ENCODE data around the gene LPIN2. TPM values are rescaled to one million over a fixed set of nuclear protein-coding genes. Genes with fewer than 3 reads are reported as not detected.

The LPIN2 gene
- total RNA-seq, 1 experiment from 2014 or later: 10.7 TPM

DNA sequence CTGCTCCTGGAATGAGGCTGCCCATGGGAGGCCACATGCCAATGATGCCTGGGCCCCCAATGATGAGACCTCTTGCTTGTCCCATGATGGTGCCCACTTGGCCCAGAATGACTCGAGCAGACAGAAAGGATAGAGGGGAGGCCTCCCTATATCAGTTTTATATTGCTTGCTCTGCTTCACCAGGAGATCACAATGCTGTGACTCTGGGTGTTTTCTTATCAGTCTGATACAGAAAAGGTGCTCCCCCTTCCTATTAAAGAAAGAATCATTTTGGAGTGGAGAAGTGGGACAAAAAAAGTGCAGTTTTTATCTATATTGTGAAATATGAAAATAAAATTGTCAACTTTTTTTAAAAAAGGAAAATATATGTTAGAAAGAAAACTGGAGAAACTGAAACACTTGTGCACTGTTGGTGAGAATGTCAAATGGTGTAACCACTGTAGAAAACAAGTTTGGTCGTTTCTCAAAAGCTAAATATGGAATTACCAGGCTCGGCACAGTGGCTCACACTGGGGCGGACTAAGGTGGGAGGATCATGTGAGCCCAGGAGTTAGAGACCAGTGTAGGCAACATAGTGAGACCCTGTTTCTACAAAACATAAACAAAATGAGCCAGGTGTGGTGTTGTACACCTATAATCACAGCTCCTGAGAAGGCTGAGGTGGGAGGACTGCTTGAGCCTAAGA is 21.8 kb downstream of the LPIN2 start:
- POLR2A ChIA-PET: no interaction called here
- Histone ChIP-seq H3K36me3 (ENCODE audit: control insufficient read depth in 1 of 2, insufficient read depth in 2 of 2, low read length in 2 of 2) (no peaks in the 10 kb centered on the region), H3K4me1 (ENCODE audit: control insufficient read depth in 1 of 2, insufficient read depth in 2 of 2, low read length in 2 of 2) (0 out of 4 replicates have a peak, but pooled peaks cover 0 to 4% of the 10 kb centered on the region in 2 experiments), H3K9me2 (ENCODE audit: insufficient read depth) (no peaks in the 10 kb centered on the region), H3K27me3 (ENCODE audit: insufficient read depth, low read length) (no peaks in the 10 kb centered on the region), H2AFZ (ENCODE audit: low read depth, low read length, poor library complexity, severe bottlenecking) (no peak overlapping the region), H3K4me2 (ENCODE audit: low read length) (no peak overlapping the region), H4K20me1 (ENCODE audit: insufficient read depth) (no peaks in the 10 kb centered on the region), H3K9ac (ENCODE audit: low read length) (no peak overlapping the region), H3K4me3 (replicated peaks in 1 of 2; ENCODE audit: low read depth in 1 of 2, low read length in 2 of 2) (no peak overlapping the region), H3K79me2 (ENCODE audit: insufficient read depth, low read length) (peaks cover 14% of the 10 kb centered on the region; the same call in 1 of the 2 replicates), H3K27ac (ENCODE audit: low read depth, low read length) (no peak overlapping the region), H3K9me3 (ENCODE audit: control insufficient read depth in 1 of 2, insufficient read depth in 1 of 2, low read depth in 1 of 2, low read length in 2 of 2) (no peaks in the 10 kb centered on the region)
- DNase-seq (ENCODE audit: low read depth, low spot score) (no peak), ATAC-seq (no peak)
- BruUV-seq (replicated peaks): no TSS peak
- intact Hi-C loops (cut with micrococcal nuclease): no loop called here
- CTCF ChIA-PET: no interaction called here
- TF ChIP-seq, protein P1, sequence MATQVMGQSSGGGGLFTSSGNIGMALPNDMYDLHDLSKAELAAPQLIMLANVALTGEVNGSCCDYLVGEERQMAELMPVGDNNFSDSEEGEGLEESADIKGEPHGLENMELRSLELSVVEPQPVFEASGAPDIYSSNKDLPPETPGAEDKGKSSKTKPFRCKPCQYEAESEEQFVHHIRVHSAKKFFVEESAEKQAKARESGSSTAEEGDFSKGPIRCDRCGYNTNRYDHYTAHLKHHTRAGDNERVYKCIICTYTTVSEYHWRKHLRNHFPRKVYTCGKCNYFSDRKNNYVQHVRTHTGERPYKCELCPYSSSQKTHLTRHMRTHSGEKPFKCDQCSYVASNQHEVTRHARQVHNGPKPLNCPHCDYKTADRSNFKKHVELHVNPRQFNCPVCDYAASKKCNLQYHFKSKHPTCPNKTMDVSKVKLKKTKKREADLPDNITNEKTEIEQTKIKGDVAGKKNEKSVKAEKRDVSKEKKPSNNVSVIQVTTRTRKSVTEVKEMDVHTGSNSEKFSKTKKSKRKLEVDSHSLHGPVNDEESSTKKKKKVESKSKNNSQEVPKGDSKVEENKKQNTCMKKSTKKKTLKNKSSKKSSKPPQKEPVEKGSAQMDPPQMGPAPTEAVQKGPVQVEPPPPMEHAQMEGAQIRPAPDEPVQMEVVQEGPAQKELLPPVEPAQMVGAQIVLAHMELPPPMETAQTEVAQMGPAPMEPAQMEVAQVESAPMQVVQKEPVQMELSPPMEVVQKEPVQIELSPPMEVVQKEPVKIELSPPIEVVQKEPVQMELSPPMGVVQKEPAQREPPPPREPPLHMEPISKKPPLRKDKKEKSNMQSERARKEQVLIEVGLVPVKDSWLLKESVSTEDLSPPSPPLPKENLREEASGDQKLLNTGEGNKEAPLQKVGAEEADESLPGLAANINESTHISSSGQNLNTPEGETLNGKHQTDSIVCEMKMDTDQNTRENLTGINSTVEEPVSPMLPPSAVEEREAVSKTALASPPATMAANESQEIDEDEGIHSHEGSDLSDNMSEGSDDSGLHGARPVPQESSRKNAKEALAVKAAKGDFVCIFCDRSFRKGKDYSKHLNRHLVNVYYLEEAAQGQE (IDR thresholded peaks at IDR 0.05; ENCODE audit: low read depth): no peak
- no peak for TF ChIP-seq POLR2AphosphoS5 (IDR thresholded peaks at IDR 0.05; ENCODE audit: low read depth, low read length)
- no peak for TF ChIP-seq TCF7L2 (IDR thresholded peaks at IDR 0.05; ENCODE audit: borderline replicate concordance, extremely low read depth, insufficient read depth, insufficient read length)
- TF ChIP-seq, protein P2, sequence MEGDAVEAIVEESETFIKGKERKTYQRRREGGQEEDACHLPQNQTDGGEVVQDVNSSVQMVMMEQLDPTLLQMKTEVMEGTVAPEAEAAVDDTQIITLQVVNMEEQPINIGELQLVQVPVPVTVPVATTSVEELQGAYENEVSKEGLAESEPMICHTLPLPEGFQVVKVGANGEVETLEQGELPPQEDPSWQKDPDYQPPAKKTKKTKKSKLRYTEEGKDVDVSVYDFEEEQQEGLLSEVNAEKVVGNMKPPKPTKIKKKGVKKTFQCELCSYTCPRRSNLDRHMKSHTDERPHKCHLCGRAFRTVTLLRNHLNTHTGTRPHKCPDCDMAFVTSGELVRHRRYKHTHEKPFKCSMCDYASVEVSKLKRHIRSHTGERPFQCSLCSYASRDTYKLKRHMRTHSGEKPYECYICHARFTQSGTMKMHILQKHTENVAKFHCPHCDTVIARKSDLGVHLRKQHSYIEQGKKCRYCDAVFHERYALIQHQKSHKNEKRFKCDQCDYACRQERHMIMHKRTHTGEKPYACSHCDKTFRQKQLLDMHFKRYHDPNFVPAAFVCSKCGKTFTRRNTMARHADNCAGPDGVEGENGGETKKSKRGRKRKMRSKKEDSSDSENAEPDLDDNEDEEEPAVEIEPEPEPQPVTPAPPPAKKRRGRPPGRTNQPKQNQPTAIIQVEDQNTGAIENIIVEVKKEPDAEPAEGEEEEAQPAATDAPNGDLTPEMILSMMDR (IDR thresholded peaks at IDR 0.05 in 2 of 3, conservative IDR thresholded peaks at IDR 0.05 in 1 of 3; ENCODE audit: borderline replicate concordance in 1 of 3, insufficient read depth in 1 of 3, low read depth in 2 of 3, low read length in 2 of 3): no peak
- no peak for TF ChIP-seq POLR2A (IDR thresholded peaks at IDR 0.05; ENCODE audit: borderline replicate concordance, extremely low read depth, insufficient read depth, insufficient read length)
- no peak for TF ChIP-seq SP1 (IDR thresholded peaks at IDR 0.05; ENCODE audit: low read depth)
- RAD21 ChIA-PET (ENCODE audit: low non-redundant PET in 1 of 2, low total read pairs in 2 of 2, uncharacterized antibody in 2 of 2, unreplicated experiment in 2 of 2): no interaction called here
